Activated CD4-positive, CD25-positive, alpha-beta regulatory T cell (primary cell): ENCODE data around the gene NOSIP.

ENCODE experiments used
- DNase-seq, 4 experiments: peaks; one replicate each; lab custom pipeline; 2025; lab: John Stamatoyannopoulos, UW

NOSIP gene

GRCh38 chr19:49573009-49573408 is 7.3 kb downstream of the NOSIP start:
- DNase-seq: no peak

GRCh38 chr19:49570997-49571676 is 9.2 kb downstream of the NOSIP start:
- no peak for DNase-seq

- DNase-seq: peak in 3 of 4 experiments; percentile 34 to 53 (median 41)
Observed at GRCh38 chr19:49570138-49570856, 10.1 kb downstream of the NOSIP start.

- no peak for DNase-seq
Observed at GRCh38 chr19:49567861-49568441, 12.4 kb downstream of the NOSIP start.

- no peak for DNase-seq
Observed at GRCh38 chr19:49566302-49566701, 14.1 kb downstream of the NOSIP start.

GRCh38 chr19:49565261-49565660 is 15.1 kb downstream of the NOSIP start:
- no peak for DNase-seq

- DNase-seq: no peak
Observed at GRCh38 chr19:49564616-49565045, 15.7 kb downstream of the NOSIP start.

- no peak for DNase-seq
Observed at GRCh38 chr19:49560358-49560900, 19.9 kb downstream of the NOSIP start.

GRCh38 chr19:49559928-49560327 is 20.4 kb downstream of the NOSIP start:
- no peak for DNase-seq

GRCh38 chr19:49559443-49559842 is 20.9 kb downstream of the NOSIP start:
- no peak for DNase-seq

- DNase-seq: no peak
Observed at GRCh38 chr19:49558591-49558990, 21.8 kb downstream of the NOSIP start.

GRCh38 chr19:49557641-49558325 is 22.6 kb downstream of the NOSIP start:
- no peak for DNase-seq

- DNase-seq: no peak
Observed at GRCh38 chr19:49556412-49557398, 23.7 kb downstream of the NOSIP start.

- peak in 1 of 4 experiments; percentile 36 for DNase-seq
Observed at GRCh38 chr19:49555600-49556411, 24.6 kb downstream of the NOSIP start.

GRCh38 chr19:49554701-49555181 is 25.6 kb downstream of the NOSIP start:
- DNase-seq: no peak

GRCh38 chr19:49553451-49554271 is 26.7 kb downstream of the NOSIP start:
- DNase-seq: no peak

- no peak for DNase-seq
Observed at GRCh38 chr19:49552749-49553148, 27.6 kb downstream of the NOSIP start.

- no peak for DNase-seq
Observed at GRCh38 chr19:49551531-49551930, 28.8 kb downstream of the NOSIP start.

- DNase-seq: no peak
Observed at GRCh38 chr19:49549045-49549444, 31.3 kb downstream of the NOSIP start.
